ENCODE data around the gene POLR2L. TPM values are rescaled to one million over a fixed set of nuclear protein-coding genes. Genes with fewer than 3 reads are reported as not detected.

POLR2L gene
- total RNA-seq, 4 donors from 2014 or later: 71.7 to 140 (median 110) TPM

DNA sequence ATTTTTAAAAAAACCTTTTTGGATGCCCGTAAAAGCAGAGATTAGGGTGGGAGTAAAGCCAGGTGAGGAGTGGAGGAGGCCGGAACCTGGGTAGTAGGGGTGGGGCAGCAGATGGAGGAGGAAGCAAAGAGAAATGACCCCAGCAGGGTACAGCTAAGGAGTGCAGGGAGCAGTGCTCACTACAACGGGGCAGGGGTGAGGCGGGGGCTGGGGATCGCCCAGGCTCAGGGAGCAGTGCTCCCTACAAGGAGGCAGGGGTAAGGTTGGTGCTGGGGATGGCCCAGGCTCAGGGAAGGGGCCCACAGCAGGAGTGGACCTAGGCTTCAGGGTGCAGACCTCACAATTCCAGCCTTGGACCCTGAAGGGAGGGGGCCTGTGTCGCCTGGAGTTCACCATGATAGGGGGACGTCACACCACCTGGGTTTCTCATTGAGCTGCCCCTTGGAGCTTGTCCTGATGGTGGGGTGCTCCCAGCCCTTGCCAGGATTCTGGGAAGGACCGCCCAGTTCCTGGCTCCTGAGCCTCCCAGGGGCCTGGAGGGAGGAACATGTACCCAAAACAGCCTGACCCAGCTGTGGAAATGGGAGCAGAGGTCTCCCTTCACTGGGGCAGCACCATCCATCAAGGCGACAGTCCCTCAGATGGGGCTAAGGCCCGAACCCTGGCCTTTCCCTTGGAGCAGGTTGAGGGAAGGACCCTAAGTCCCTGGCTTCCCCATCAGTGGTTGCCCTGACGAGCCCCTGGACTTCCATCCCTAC, 26.5 kb downstream of the POLR2L start:
- Histone ChIP-seq H3K4me3 (no peak overlapping the region), H3K27ac (no peak overlapping the region), H3K27me3 (no peaks in the 10 kb centered on the region), H3K36me3 (peaks cover 0 to 47% (median 7%) of the 10 kb centered on the region in 3 donors), H3K9me3 (no peaks in the 10 kb centered on the region), H3K4me1 (peaks cover 0 to 28% (median 21%) of the 10 kb centered on the region in 4 donors)
- 84 to 90% methylated on average over 5 to 8 of the region's 11 CpGs for WGBS, 2 donors
- TF ChIP-seq, protein P1, sequence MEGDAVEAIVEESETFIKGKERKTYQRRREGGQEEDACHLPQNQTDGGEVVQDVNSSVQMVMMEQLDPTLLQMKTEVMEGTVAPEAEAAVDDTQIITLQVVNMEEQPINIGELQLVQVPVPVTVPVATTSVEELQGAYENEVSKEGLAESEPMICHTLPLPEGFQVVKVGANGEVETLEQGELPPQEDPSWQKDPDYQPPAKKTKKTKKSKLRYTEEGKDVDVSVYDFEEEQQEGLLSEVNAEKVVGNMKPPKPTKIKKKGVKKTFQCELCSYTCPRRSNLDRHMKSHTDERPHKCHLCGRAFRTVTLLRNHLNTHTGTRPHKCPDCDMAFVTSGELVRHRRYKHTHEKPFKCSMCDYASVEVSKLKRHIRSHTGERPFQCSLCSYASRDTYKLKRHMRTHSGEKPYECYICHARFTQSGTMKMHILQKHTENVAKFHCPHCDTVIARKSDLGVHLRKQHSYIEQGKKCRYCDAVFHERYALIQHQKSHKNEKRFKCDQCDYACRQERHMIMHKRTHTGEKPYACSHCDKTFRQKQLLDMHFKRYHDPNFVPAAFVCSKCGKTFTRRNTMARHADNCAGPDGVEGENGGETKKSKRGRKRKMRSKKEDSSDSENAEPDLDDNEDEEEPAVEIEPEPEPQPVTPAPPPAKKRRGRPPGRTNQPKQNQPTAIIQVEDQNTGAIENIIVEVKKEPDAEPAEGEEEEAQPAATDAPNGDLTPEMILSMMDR (IDR thresholded peaks at IDR 0.05): no peak
- TF ChIP-seq EP300 (IDR thresholded peaks at IDR 0.05): no peak
- no peak for TF ChIP-seq POLR2A (IDR thresholded peaks at IDR 0.05)
- DNase-seq (ENCODE audit: low spot score in 2 of 2): no peak

DNA sequence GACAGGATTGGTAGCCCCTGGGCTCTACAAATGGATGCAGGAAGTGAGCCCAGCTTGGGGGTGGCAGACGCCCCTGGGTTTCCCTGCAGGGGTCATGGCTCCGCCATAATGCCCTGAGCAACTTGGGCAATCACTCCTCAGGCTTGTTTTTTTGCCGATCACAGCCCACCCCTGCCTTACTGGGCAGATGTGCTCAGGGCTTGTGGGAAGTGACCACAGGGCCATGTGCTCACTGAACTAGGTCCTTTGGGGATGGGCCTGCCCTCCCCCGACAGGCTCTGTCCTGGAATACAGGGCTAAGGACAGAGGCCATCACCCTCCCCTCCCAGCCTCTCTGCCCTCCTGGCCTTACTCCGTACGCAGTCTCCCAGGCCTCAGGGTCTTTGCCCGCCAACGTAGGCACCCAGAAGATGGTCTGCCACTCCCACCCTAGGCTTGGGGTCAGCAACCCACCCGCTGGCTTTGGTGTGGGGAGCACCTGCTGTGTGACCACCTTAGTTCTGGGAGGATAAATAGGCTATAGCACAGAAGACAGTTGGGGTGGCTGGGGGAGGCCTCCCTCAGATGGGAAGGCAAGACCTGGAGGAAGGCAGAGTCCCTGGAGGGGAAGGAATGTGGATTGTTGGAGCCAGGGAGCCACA, 28.8 kb downstream of the POLR2L start:
- Histone ChIP-seq H3K27me3 (no peaks in the 10 kb centered on the region), H3K4me3 (no peak overlapping the region), H3K9me3 (no peaks in the 10 kb centered on the region), H3K4me1 (peaks cover 0 to 28% (median 19%) of the 10 kb centered on the region in 4 donors), H3K36me3 (peaks cover 0 to 47% (median 7%) of the 10 kb centered on the region in 3 donors), H3K27ac (no peak overlapping the region)
- TF ChIP-seq EP300 (IDR thresholded peaks at IDR 0.05): no peak
- TF ChIP-seq, protein P1 (IDR thresholded peaks at IDR 0.05): no peak
- no peak for TF ChIP-seq POLR2A (IDR thresholded peaks at IDR 0.05)
- 70 to 71% methylated on average over 7 to 9 of the region's 9 CpGs for WGBS, 2 donors
- no peak for DNase-seq (ENCODE audit: low spot score in 2 of 2)

DNA sequence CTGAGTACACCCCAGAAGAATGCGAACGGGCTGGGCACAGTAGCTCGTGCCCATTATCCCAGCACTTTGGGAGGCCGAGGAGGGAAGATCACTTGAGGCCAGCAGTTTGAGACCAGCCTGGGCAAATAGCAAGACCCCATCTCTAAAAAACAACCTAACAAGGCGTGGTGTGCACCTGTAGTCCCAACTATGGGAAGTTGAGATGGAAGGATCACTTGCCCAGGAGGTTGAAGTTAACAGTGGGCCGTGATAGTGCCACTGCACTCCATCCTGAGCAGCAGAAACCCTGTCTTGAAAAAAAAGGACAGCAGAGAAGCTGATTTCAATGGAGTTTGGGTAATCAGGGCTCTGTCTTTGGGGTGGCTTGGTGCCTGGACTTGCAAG, 29.3 kb downstream of the POLR2L start:
- DNase-seq (ENCODE audit: low spot score in 2 of 2): no peak
- 83 to 84% methylated on average over 6 of the region's 6 CpGs for WGBS, 2 donors
- TF ChIP-seq EP300 (IDR thresholded peaks at IDR 0.05) (no peak), POLR2A (IDR thresholded peaks at IDR 0.05) (no peak)
- TF ChIP-seq, protein P1 (IDR thresholded peaks at IDR 0.05): no peak
- Histone ChIP-seq H3K4me1 (peaks cover 0 to 30% (median 21%) of the 10 kb centered on the region in 4 donors), H3K4me3 (no peak overlapping the region), H3K9me3 (no peaks in the 10 kb centered on the region), H3K27ac (no peak overlapping the region), H3K36me3 (peaks cover 0 to 47% (median 7%) of the 10 kb centered on the region in 3 donors), H3K27me3 (no peaks in the 10 kb centered on the region)

DNA sequence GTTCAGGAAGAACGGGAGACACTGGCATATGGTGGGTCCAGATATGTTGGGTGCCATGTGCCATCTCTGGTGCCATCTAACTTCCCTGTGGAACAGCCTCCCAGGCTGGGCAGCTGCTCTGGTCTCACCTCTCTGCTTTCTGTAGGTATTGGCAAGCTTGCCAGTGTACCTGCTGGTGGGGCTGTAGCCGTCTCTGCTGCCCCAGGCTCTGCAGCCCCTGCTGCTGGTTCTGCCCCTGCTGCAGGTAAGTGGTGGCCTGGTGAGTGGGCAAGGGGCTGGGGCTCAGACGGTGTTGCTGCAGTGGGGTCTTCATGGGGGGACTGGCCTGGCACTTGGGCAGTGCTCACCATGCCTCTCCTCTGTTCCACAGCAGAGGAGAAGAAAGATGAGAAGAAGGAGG, 29.9 kb downstream of the POLR2L start:
- 80 to 86% methylated on average over 3 of the region's 3 CpGs for WGBS, 2 donors
- Histone ChIP-seq H3K4me1 (peaks cover 0 to 34% (median 21%) of the 10 kb centered on the region in 4 donors), H3K27me3 (no peaks in the 10 kb centered on the region), H3K9me3 (no peaks in the 10 kb centered on the region), H3K4me3 (no peak overlapping the region), H3K36me3 (peaks cover 0 to 47% (median 7%) of the 10 kb centered on the region in 3 donors), H3K27ac (no peak overlapping the region)
- TF ChIP-seq EP300 (IDR thresholded peaks at IDR 0.05) (no peak), POLR2A (IDR thresholded peaks at IDR 0.05) (no peak)
- TF ChIP-seq, protein P1 (IDR thresholded peaks at IDR 0.05): no peak
- DNase-seq (ENCODE audit: low spot score in 2 of 2): no peak
